Neural progenitor cell (in vitro differentiated cells): ENCODE data around the gene ARNT2.

Experiments used
- CTCF ChIP-seq: fragments of 200-600 bp; sonication (generic); IDR thresholded peaks from 2 replicates; pipeline ENCODE4 v1.5.1; 2017; ENCODE audit warnings: antibody characterized with exemption, mild to moderate bottlenecking
- EZH2 ChIP-seq: fragments of 200-600 bp; sonication (generic); IDR thresholded peaks from 2 replicates; pipeline ENCODE4 v1.6.1; 2017; ENCODE audit warnings: antibody characterized with exemption, mild to moderate bottlenecking, moderate library complexity
- EZH2phosphoT487 ChIP-seq: fragments of 200-600 bp; sonication (generic); IDR thresholded peaks from 2 replicates; pipeline ENCODE4 v1.6.1; 2017; ENCODE audit warnings: antibody characterized with exemption

- TF ChIP-seq CTCF = no peak
- no peak for TF ChIP-seq EZH2
- no peak for TF ChIP-seq EZH2phosphoT487
These were observed 201.5 kb downstream of the ARNT2 start for GRCh38 chr15:80605591-80606150.
